Stromal cell of bone marrow (primary cell): ENCODE data around the gene PEX14.
A peak's percentile ranks its signal among the peaks of the same experiment; 100 is the strongest.

ENCODE experiments used
- DNase-seq: peaks from one replicate; pipeline ENCODE4 v3.0.0-alpha.2; 2012; ENCODE audit warnings: low read depth

PEX14 gene

GRCh38 chr1:10620776-10621175 is 146.0 kb downstream of the PEX14 start:
- DNase-seq: no peak

DNA sequence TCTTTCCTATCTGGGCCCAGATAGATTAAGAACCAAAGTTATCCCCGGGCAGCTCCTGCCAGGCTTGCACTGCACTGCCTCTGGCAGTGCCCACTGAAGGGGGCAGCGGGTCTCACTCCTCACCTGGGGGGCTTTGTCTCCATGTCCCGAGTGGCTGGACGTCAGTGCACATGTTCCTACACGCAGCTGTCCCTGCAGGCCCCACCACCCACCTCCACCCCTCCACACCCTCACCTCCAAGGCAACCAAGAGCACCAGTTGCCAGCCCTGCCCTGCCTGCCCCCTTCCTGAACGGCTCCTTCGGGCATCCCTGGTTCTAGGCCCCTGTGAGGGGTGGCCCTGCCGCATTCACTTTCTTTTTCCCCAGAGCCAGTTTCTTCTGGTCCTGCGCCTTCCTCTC is 147.2 kb downstream of the PEX14 start:
- DNase-seq: no peak

- no peak for DNase-seq
These were observed 148.3 kb downstream of the PEX14 start for GRCh38 chr1:10622910-10623685.

- no peak for DNase-seq
These were observed 149.0 kb downstream of the PEX14 start for GRCh38 chr1:10623686-10624145.

GRCh38 chr1:10624256-10625050 is 149.7 kb downstream of the PEX14 start:
- no peak for DNase-seq

DNA sequence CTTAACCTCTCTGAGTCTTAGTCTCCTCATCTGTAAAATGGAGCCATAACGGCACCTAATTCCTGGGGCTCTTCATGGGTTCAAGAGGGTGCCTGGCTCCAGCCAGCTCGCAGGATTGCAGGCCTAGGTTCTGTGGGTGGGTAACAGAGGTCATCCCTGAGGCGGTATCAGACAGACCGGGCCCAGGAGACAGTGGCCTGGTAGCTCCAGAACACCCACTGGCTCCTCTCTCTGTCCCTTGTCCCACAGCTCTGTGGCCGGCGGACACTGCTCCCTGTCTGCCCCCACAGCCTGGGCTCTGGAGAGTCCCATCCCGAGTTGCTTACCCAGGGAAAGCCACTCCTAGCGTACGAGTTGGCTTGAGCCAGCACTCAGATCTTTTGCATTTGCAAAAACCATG is 150.3 kb downstream of the PEX14 start:
- no peak for DNase-seq

GRCh38 chr1:10625554-10625953 is 150.8 kb downstream of the PEX14 start:
- DNase-seq: no peak

GRCh38 chr1:10626131-10626731 is 151.5 kb downstream of the PEX14 start:
- DNase-seq: no peak

- DNase-seq: no peak
These were observed 152.2 kb downstream of the PEX14 start for GRCh38 chr1:10626791-10627410.

DNA sequence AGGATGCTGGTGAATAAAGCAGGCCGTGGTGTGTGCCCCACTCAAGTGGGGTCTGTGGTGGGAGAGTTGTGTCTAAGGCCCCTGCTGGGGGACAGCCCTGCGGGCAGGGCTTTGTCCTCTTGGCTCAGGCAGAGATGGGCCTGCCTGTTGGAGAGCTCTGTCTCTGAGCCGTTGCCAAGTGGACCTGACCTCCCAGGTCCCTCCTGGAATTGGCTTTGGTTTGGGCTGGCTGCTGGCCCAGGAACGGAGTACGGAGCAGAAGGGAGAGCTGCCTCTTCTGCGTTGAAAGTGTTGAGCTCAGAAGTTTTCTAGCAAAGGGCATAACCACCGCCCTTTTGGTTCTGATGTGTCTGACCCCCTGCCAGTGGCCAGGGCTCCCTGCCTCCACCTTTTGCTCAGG is 153.9 kb downstream of the PEX14 start:
- no peak for DNase-seq

- DNase-seq: no peak
These were observed 154.5 kb downstream of the PEX14 start for GRCh38 chr1:10629091-10629815.

DNA sequence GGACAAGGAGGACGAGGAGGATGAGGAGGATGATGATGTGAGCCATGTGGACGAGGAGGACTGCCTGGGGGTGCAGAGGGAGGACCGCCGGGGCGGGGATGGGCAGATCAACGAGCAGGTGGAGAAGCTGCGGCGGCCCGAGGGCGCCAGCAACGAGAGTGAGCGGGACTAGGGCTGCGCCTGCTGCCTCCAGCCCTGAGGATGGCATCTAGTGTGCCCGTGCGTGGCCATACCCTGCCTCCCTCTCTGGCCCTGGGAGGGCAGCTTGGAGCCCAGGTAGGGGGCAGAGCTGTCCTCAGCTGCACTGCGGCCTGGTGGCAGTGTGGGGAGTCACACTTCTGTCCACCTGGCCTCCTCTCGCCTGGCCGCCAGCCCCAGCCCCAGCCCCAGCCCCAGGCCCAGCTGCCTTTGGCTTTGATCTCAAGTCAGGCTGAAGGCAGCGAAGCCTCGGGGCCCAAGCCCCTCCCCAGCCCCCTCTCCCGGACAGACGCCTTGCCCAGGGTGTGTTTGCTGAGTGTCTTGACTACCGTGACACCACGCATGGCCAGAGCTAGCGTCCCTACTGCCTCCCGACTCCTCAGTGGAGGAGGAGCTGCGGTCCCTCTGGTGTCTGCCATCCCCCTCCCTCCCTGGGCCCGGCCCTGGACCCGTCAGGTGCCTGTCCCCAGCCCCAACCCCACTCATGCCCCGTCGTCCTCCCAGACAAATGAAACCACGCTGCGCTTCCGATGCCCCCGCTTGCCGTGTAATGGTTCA is 155.2 kb downstream of the PEX14 start:
- DNase-seq: no peak

- no peak for DNase-seq
These were observed 155.9 kb downstream of the PEX14 start for GRCh38 chr1:10630661-10631120.

GRCh38 chr1:10631121-10631810 is 156.5 kb downstream of the PEX14 start:
- no peak for DNase-seq

GRCh38 chr1:10631811-10632593 is 157.3 kb downstream of the PEX14 start:
- no peak for DNase-seq

DNA sequence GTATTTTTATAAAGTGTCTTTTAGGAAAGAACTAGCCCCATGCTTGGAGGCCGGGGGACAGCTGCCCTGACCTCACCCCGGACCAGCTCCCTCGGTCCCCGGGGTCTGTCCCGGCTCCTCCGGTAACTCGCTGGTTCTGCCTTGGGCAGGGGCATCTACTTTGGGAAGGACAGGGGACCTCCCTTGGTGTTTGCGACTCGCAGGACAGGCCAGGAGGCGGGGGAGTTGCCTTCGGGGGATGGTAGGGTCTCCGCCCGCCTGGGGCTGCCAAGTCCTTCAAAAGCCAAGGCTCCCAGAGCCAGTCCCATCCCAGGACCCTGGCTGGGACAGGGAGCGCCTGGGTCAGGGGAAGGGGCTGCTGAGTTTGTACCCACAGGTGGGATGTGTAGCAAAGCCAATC is 157.9 kb downstream of the PEX14 start:
- no peak for DNase-seq

DNA sequence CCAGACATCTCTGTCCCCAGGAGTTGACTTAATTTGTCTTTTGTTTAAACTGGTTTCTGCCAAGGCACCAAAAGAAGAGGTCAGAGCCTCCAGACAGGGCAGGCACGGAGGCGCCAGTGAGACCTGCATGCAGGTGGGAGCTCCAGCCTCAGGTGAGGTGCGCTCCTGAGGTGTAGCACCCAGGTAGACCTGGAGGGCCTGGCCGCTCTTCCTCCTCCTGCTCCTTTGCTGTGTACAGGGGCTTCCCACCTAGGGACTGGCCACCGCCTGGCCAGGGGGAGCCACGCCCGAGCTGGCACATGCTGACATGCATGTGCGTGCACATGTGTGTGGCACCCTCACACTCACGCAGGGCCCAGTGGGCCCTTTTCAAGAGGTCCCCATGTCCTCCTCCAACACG is 158.7 kb downstream of the PEX14 start:
- no peak for DNase-seq

DNA sequence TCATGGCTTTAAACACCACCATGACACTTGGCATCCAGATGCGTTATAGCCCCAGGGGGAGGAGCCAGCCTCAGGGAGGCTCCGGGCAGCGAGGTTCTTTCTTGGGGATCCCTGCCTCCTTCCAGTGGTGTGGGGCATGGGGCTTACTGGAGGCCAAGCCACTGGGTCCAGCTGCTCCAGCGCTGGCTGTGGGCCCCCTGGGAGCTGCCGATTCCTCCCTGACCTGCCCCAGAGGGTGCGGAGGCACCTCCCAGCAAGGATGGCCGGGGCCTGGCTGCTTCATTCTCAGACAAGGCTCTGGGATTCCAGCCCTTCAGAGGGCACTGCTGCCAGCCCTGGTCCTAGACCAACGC is 159.3 kb downstream of the PEX14 start:
- DNase-seq: no peak

GRCh38 chr1:10634428-10635084 is 159.8 kb downstream of the PEX14 start:
- peak; percentile 6 for DNase-seq
